Tibial nerve (tissue), 4 donors: Measurements from ENCODE around the gene SPDYA. TPM values are rescaled to one million over a fixed set of nuclear protein-coding genes. Genes with fewer than 3 reads are reported as not detected.

Experiments
- DNase-seq, 2 donors: peaks; one replicate each; pipeline ENCODE4 v3.0.0-alpha.2; 2019; ENCODE audit warnings: low spot score in 2 of 2
- H3K27ac ChIP-seq, 4 donors: fragments of 200-600 bp; sonication (generic) in 3 of 4; one replicate each; pipeline ENCODE4 v1.5.1; 2017 to 2019; ENCODE audit warnings: mild to moderate bottlenecking in 1 of 4
- H3K27me3 ChIP-seq, 2 donors: fragments of 200-600 bp; sonication (generic) in 1 of 2; one replicate each; pipeline versions ENCODE4 v1.5.1 to v1.6.0; 2017 to 2019
- H3K36me3 ChIP-seq, 3 donors: fragments of 200-600 bp; sonication (generic); one replicate each; pipeline ENCODE4 v1.5.1; 2018 to 2019
- H3K4me1 ChIP-seq, 4 donors: fragments of 200-600 bp; sonication (generic) in 3 of 4; one replicate each; pipeline ENCODE4 v1.5.1; 2017 to 2019
- H3K4me3 ChIP-seq, 4 donors: fragments of 200-600 bp; sonication (generic) in 3 of 4; one replicate each; pipeline ENCODE4 v1.5.1; 2017 to 2019; ENCODE audit warnings: mild to moderate bottlenecking in 1 of 4, moderate library complexity in 1 of 4
- H3K9me3 ChIP-seq, 4 donors: fragments of 200-600 bp; sonication (generic) in 3 of 4; one replicate each; pipeline ENCODE4 v1.5.1; 2017 to 2019
- CTCF ChIP-seq, 5 experiments: fragments of 200-600 bp in 3 of 5; fragments of 450-650 bp in 2 of 5; sonication (generic) in 3 of 5; IDR thresholded peaks; one replicate each; pipeline ENCODE4 v1.5.1; 2016 to 2019; ENCODE audit warnings: antibody characterized with exemption in 5 of 5, mild to moderate bottlenecking in 3 of 5, moderate library complexity in 2 of 5
- EP300 ChIP-seq, 2 donors: sonication (generic); formaldehyde crosslinking; IDR thresholded peaks; one replicate each; pipeline ENCODE4 v1.6.1; 2017; ENCODE audit warnings: antibody characterized with exemption in 2 of 2, mild to moderate bottlenecking in 1 of 2
- POLR2A ChIP-seq, 2 donors: fragments of 450-650 bp; IDR thresholded peaks; one replicate each; pipeline ENCODE4 v1.6.1; 2017; ENCODE audit warnings: antibody characterized with exemption in 2 of 2, mild to moderate bottlenecking in 2 of 2, moderate library complexity in 2 of 2
- WGBS, 2 donors: methylation state at CpG; one replicate each; pipeline ENCODE4 v1.1.5; 2018; 5-methylcytosine and 5-hydroxymethylcytosine counted together
- total RNA-seq, 4 donors: library from RNA; depleted of rRNA; stranded (reverse); fragments of >200 nt; gene quantifications; one replicate each; pipeline ENCODE4 v1.1.0, GENCODE V29; 2016

Gene SPDYA
- 1 to 10 TPM in 3 of 4 donors, under 1 TPM in 1; 0.90 to 5.7 (median 4.6) TPM for total RNA-seq

GRCh38 chr2:28810384-28811285 is at the start of gene SPDYA:
TSS of gene SPDYA (plus strand) at chr2:28810834. CDS start at chr2:28816015, 5,181 bp downstream.
- H3K27ac ChIP-seq = peak within 1 kb of the TSS in 1 of 4 donors; percentile 15
- H3K9me3 ChIP-seq = no peaks in the 10 kb centered on the region

GRCh38 chr2:28761420-28761819 is 49.2 kb upstream of the SPDYA start:
- no peak for DNase-seq
- peaks cover 0 to 80% (median 35%) of the 10 kb centered on the region in 4 donors for H3K4me1 ChIP-seq
- no peak overlapping the region for H3K27ac ChIP-seq
- H3K9me3 ChIP-seq = no peaks in the 10 kb centered on the region
- peaks cover 0 to 21% (median 0%) of the 10 kb centered on the region in 3 donors for H3K36me3 ChIP-seq
- H3K27me3 ChIP-seq = no peaks in the 10 kb centered on the region
- no peak overlapping the region for H3K4me3 ChIP-seq
- WGBS, 2 donors = 77 to 83% methylated on average over 3 of the region's 3 CpGs
- TF ChIP-seq POLR2A (IDR thresholded peaks at IDR 0.05) = no peak
- no peak for TF ChIP-seq EP300 (IDR thresholded peaks at IDR 0.05)

More at GRCh38 chr2:28810384-28811285, at the start of gene SPDYA:
- no peaks in the 10 kb centered on the region for H3K27me3 ChIP-seq
- H3K4me1 ChIP-seq = peaks cover 0 to 16% (median 4%) of the 10 kb centered on the region in 4 donors
- peaks cover 0 to 16% (median 0%) of the 10 kb centered on the region in 3 donors for H3K36me3 ChIP-seq
- TF ChIP-seq POLR2A (IDR thresholded peaks at IDR 0.05) (no peak), EP300 (IDR thresholded peaks at IDR 0.05) (peak in 1 of 2 donors; percentile 4), CTCF (IDR thresholded peaks at IDR 0.05) (no peak)
- WGBS, 2 donors = 10 to 15% methylated on average over 36 to 64 of the region's 97 CpGs
- peak within 1 kb of the TSS; percentile 23 to 53 (median 46) for H3K4me3 ChIP-seq
- peak in 1 of 2 donors; percentile 23 for DNase-seq

- peaks cover 0 to 83% (median 22%) of the 10 kb centered on the region in 4 donors for H3K4me1 ChIP-seq
- H3K27ac ChIP-seq = no peak overlapping the region
- TF ChIP-seq POLR2A (IDR thresholded peaks at IDR 0.05) = no peak
- TF ChIP-seq EP300 (IDR thresholded peaks at IDR 0.05) = no peak
- TF ChIP-seq CTCF (IDR thresholded peaks at IDR 0.05) = no peak
- H3K27me3 ChIP-seq = no peaks in the 10 kb centered on the region
- H3K4me3 ChIP-seq = no peak overlapping the region
- H3K9me3 ChIP-seq = no peaks in the 10 kb centered on the region
- WGBS, 2 donors = 87 to 88% methylated on average over 8 of the region's 8 CpGs
- peaks cover 0 to 15% (median 0%) of the 10 kb centered on the region in 3 donors for H3K36me3 ChIP-seq
- DNase-seq = no peak
Measured at GRCh38 chr2:28764909-28765711, 45.5 kb upstream of the SPDYA start.

GRCh38 chr2:28766070-28766469 is 44.6 kb upstream of the SPDYA start:
- Histone ChIP-seq H3K27me3 (no peaks in the 10 kb centered on the region), H3K4me3 (no peak overlapping the region), H3K36me3 (peaks cover 0 to 7% (median 0%) of the 10 kb centered on the region in 3 donors), H3K27ac (no peak overlapping the region), H3K9me3 (no peaks in the 10 kb centered on the region), H3K4me1 (peaks cover 0 to 86% (median 22%) of the 10 kb centered on the region in 4 donors)
- 92% methylated on average over 2 of the region's 2 CpGs for WGBS, 2 donors
- TF ChIP-seq EP300 (IDR thresholded peaks at IDR 0.05) (no peak), POLR2A (IDR thresholded peaks at IDR 0.05) (no peak)
- DNase-seq = no peak

GRCh38 chr2:28767337-28767736 is 43.3 kb upstream of the SPDYA start:
- no peak for TF ChIP-seq CTCF (IDR thresholded peaks at IDR 0.05)
- TF ChIP-seq EP300 (IDR thresholded peaks at IDR 0.05) = no peak
- no peak for TF ChIP-seq POLR2A (IDR thresholded peaks at IDR 0.05)
- no peaks in the 10 kb centered on the region for H3K9me3 ChIP-seq
- H3K4me1 ChIP-seq = peaks cover 0 to 87% (median 17%) of the 10 kb centered on the region in 4 donors
- H3K4me3 ChIP-seq = no peak overlapping the region
- peaks cover 0 to 5% (median 0%) of the 10 kb centered on the region in 3 donors for H3K36me3 ChIP-seq
- H3K27ac ChIP-seq = no peak overlapping the region
- no peaks in the 10 kb centered on the region for H3K27me3 ChIP-seq
- WGBS, 2 donors = 77 to 93% methylated on average over 3 of the region's 3 CpGs
- DNase-seq = no peak
